Adipose tissue (tissue), 3 donors: ENCODE results near the gene CES3. TPM values are rescaled to one million over a fixed set of nuclear protein-coding genes. Genes with fewer than 3 reads are reported as not detected.
"Not testable (repeated sequence)": the region's sequence is repeated elsewhere in the genome, so short reads cannot be mapped to it uniquely, and the experiment has no call there.

Experiments used
- H3K27ac ChIP-seq: one replicate; pipeline ENCODE4 v1.5.1; 2013; ENCODE audit warnings: low read depth, low read length
- WGBS, 3 donors: extraction: QIAGEN DNeasy Blood & Tissue Kit; methylation state at CpG; one replicate each; pipeline ENCODE4 v1.1.7; 2013; 5-methylcytosine and 5-hydroxymethylcytosine counted together
- polyA plus RNA-seq, 3 donors: library from polyadenylated mRNA; stranded (reverse); fragments of 200-250 nt; gene quantifications; one replicate each; pipeline ENCODE4 v1.2.3, GENCODE V29; 2013
- donor health status: healthy with polysubstance abuse.
- donor health status: Bipolar disorder and iron deficiency.
- donor health status: healthy.

Gene CES3
- polyA plus RNA-seq, 3 donors, result 0.22 to 2.2 (median 1.1) TPM

- no peak overlapping the region for H3K27ac ChIP-seq
Observed at GRCh38 chr16:66939366-66939765, 21.7 kb upstream of the CES3 start.

- no peak overlapping the region for H3K27ac ChIP-seq
- WGBS, 3 donors, result 94 to 97% (median 96%) methylated on average over 16 of the region's 16 CpGs
Observed at GRCh38 chr16:66940236-66940635, 20.8 kb upstream of the CES3 start.

- H3K27ac ChIP-seq, result no peak overlapping the region
- WGBS, 3 donors, result 80 to 97% (median 91%) methylated on average over 5 of the region's 5 CpGs
Observed at GRCh38 chr16:66942981-66943380, 18.1 kb upstream of the CES3 start.

GRCh38 chr16:66943426-66944053, 17.5 kb upstream of the CES3 start:
- no peak overlapping the region for H3K27ac ChIP-seq
- WGBS, 3 donors, result 91 to 93% (median 92%) methylated on average over 15 of the region's 15 CpGs

GRCh38 chr16:66944054-66944441, 17.0 kb upstream of the CES3 start:
- 88 to 91% (median 90%) methylated on average over 5 of the region's 5 CpGs for WGBS, 3 donors

GRCh38 chr16:66944971-66945370, 16.1 kb upstream of the CES3 start:
- 79 to 87% (median 80%) methylated on average over 9 of the region's 9 CpGs for WGBS, 3 donors
- H3K27ac ChIP-seq, result not testable (repeated sequence)

More at GRCh38 chr16:66944054-66944441, 17.0 kb upstream of the CES3 start:
- H3K27ac ChIP-seq, result no peak overlapping the region

- 85 to 91% (median 85%) methylated on average over 4 of the region's 4 CpGs for WGBS, 3 donors
- no peak overlapping the region for H3K27ac ChIP-seq
Observed at GRCh38 chr16:66945939-66946338, 15.1 kb upstream of the CES3 start.

GRCh38 chr16:66946541-66946940, 14.5 kb upstream of the CES3 start:
- H3K27ac ChIP-seq, result no peak overlapping the region
- WGBS, 3 donors, result 68 to 74% (median 70%) methylated on average over 7 of the region's 7 CpGs

GRCh38 chr16:66946974-66947301, 14.1 kb upstream of the CES3 start:
- no peak overlapping the region for H3K27ac ChIP-seq
- WGBS, 3 donors, result 28 to 36% (median 34%) methylated on average over 5 of the region's 5 CpGs

- H3K27ac ChIP-seq, result no peak overlapping the region
- 0 to 2% (median 0%) methylated on average over 17 to 22 of the region's 23 CpGs for WGBS, 3 donors
Observed at GRCh38 chr16:66947302-66948065, 13.6 kb upstream of the CES3 start.

- WGBS, 3 donors, result 2 to 4% (median 3%) methylated on average over 44 of the region's 44 CpGs
- H3K27ac ChIP-seq, result no peak overlapping the region
Observed at GRCh38 chr16:66948134-66948836, 12.8 kb upstream of the CES3 start.

GRCh38 chr16:66948837-66949225, 12.2 kb upstream of the CES3 start:
- H3K27ac ChIP-seq, result no peak overlapping the region
- WGBS, 3 donors, result 12 to 30% (median 17%) methylated on average over 20 to 21 of the region's 21 CpGs

GRCh38 chr16:66949472-66949871, 11.6 kb upstream of the CES3 start:
- WGBS, 3 donors, result 64 to 71% (median 65%) methylated on average over 6 of the region's 6 CpGs
- no peak overlapping the region for H3K27ac ChIP-seq

GRCh38 chr16:66950437-66950836, 10.6 kb upstream of the CES3 start:
- H3K27ac ChIP-seq, result no peak overlapping the region
- WGBS, 3 donors, result 71 to 80% (median 77%) methylated on average over 2 of the region's 2 CpGs

- 80 to 86% (median 84%) methylated on average over 4 of the region's 4 CpGs for WGBS, 3 donors
- H3K27ac ChIP-seq, result no peak overlapping the region
Observed at GRCh38 chr16:66950971-66951790, 9.9 kb upstream of the CES3 start.

- 78 to 89% (median 87%) methylated on average over 7 of the region's 7 CpGs for WGBS, 3 donors
- H3K27ac ChIP-seq, result no peak overlapping the region
Observed at GRCh38 chr16:66952430-66953110, 8.5 kb upstream of the CES3 start.

- WGBS, 3 donors, result 75 to 79% (median 75%) methylated on average over 10 of the region's 10 CpGs
- H3K27ac ChIP-seq, result no peak overlapping the region
Observed at GRCh38 chr16:66953462-66954096, 7.5 kb upstream of the CES3 start.
